GM19023 (cell line): Measurements from ENCODE around the gene ATXN1L.
"Not testable (repeated sequence)": the region's sequence is repeated elsewhere in the genome, so short reads cannot be mapped to it uniquely, and the experiment has no call there.

ENCODE experiments used
- ATAC-seq: cut with Tn5 transposase; IDR thresholded peaks from one replicate; pipeline ENCODE4 v1.9.1; 2021; ENCODE audit warnings: mild to moderate bottlenecking, moderate library complexity; ENCODE audit not compliant: unreplicated experiment

The ATXN1L gene

GRCh38 chr16:71852561-71852960, 6.8 kb downstream of the ATXN1L start:
- no peak for ATAC-seq

- ATAC-seq, result peak; percentile 78
Measured at GRCh38 chr16:71853413-71853812, 7.6 kb downstream of the ATXN1L start.

GRCh38 chr16:71854369-71854948, 8.7 kb downstream of the ATXN1L start:
- no peak for ATAC-seq

GRCh38 chr16:71855937-71856662, 10.3 kb downstream of the ATXN1L start:
- ATAC-seq, result no peak

- no peak for ATAC-seq
Measured at GRCh38 chr16:71859762-71860521, 14.2 kb downstream of the ATXN1L start.

GRCh38 chr16:71863995-71864394, 18.2 kb downstream of the ATXN1L start:
- ATAC-seq, result no peak

GRCh38 chr16:71865173-71865863, 19.5 kb downstream of the ATXN1L start:
- no peak for ATAC-seq

GRCh38 chr16:71867175-71867574, 21.4 kb downstream of the ATXN1L start:
- not testable (repeated sequence) for ATAC-seq

- no peak for ATAC-seq
Measured at GRCh38 chr16:71867939-71868338, 22.2 kb downstream of the ATXN1L start.

GRCh38 chr16:71869089-71869488, 23.3 kb downstream of the ATXN1L start:
- ATAC-seq, result no peak

GRCh38 chr16:71870818-71871217, 25.0 kb downstream of the ATXN1L start:
- ATAC-seq, result no peak

GRCh38 chr16:71873199-71873598, 27.4 kb downstream of the ATXN1L start:
- no peak for ATAC-seq

GRCh38 chr16:71878911-71879310, 33.1 kb downstream of the ATXN1L start:
- no peak for ATAC-seq

- no peak for ATAC-seq
Measured at GRCh38 chr16:71880176-71880575, 34.4 kb downstream of the ATXN1L start.

GRCh38 chr16:71882505-71883167, 36.9 kb downstream of the ATXN1L start:
- ATAC-seq, result no peak

GRCh38 chr16:71883168-71883848, 37.5 kb downstream of the ATXN1L start:
- ATAC-seq, result peak; percentile 45

- ATAC-seq, result peak; percentile 62
Measured at GRCh38 chr16:71883849-71884638, 38.3 kb downstream of the ATXN1L start, which contains the start of gene ZNF821. ZNF821 (minus strand) TSS chr16:71884182; CDS start chr16:71879946, 4,236 bp downstream.

- no peak for ATAC-seq
Measured at GRCh38 chr16:71885261-71885650, 39.5 kb downstream of the ATXN1L start.

GRCh38 chr16:71889147-71889546, 43.4 kb downstream of the ATXN1L start:
- ATAC-seq, result no peak
